PC-3 (cell line): ENCODE results near the gene CELF6. TPM values are rescaled to one million over a fixed set of nuclear protein-coding genes. Genes with fewer than 3 reads are reported as not detected.
A peak's percentile ranks its signal among the peaks of the same experiment; 100 is the strongest.

ENCODE experiments used
- ATAC-seq: fragments of 200-7000 bp; cut with Tn5 transposase; 2 replicates; pipeline ENCODE4 v1.9.1; 2020; ENCODE audit warnings: mild to moderate bottlenecking, moderate library complexity
- BruUV-seq: library from RNA; stranded (reverse); fragments of 400-500 nt; replicated peaks from 2 replicates; lab custom pipeline; 2021; lab: Mats Ljungman, UMichigan
- CTCF ChIA-PET: fragments of 300-600 bp; sonication (Branson Sonifier 250); formaldehyde crosslinking; loops from one replicate; lab custom pipeline; 2022; ENCODE audit warnings: antibody characterized with exemption; lab: Charles Lee
- POLR2A ChIA-PET: fragments of 300-600 bp; sonication (Branson Sonifier 250); formaldehyde crosslinking; loops from one replicate; lab custom pipeline; 2022; ENCODE audit warnings: antibody characterized with exemption; ENCODE audit not compliant: unreplicated experiment; lab: Charles Lee
- DNase-seq: peaks from one replicate; pipeline ENCODE4 v3.0.0-alpha.2; 2015
- H2AFZ ChIP-seq: fragments of 300-600 bp; sonication (generic); 2 replicates; pipeline ENCODE4 v1.6.0; 2016; ENCODE audit warnings: antibody characterized with exemption, low read length
- H3F3A ChIP-seq: fragments of 300-600 bp; sonication (generic); one replicate; pipeline ENCODE4 v1.6.0; 2017; ENCODE audit warnings: antibody characterized with exemption, low read length, control low read depth, mild to moderate bottlenecking; ENCODE audit not compliant: unreplicated experiment
- H3K27ac ChIP-seq: fragments of 300-600 bp; sonication (generic); 2 replicates; pipeline ENCODE4 v1.5.1; 2016; ENCODE audit warnings: mild to moderate bottlenecking, low read length
- H3K27me3 ChIP-seq: fragments of 300-600 bp; sonication (generic); 2 replicates; pipeline ENCODE4 v1.6.1; 2016; ENCODE audit warnings: low read length, mixed read lengths
- H3K36me3 ChIP-seq: fragments of 300-600 bp; sonication (generic); 2 replicates; pipeline ENCODE4 v1.6.1; 2016; ENCODE audit warnings: low read depth, mixed run types, low read length, mixed read lengths
- H3K4me1 ChIP-seq: fragments of 300-600 bp; sonication (generic); 2 replicates; pipeline ENCODE4 v1.5.1; 2016; ENCODE audit warnings: low read length; ENCODE audit not compliant: insufficient read depth
- H3K4me2 ChIP-seq: fragments of 300-600 bp; sonication (generic); 2 replicates; pipeline ENCODE4 v1.6.0; 2016; ENCODE audit warnings: low read length
- H3K4me3 ChIP-seq: fragments of 300-600 bp; sonication (generic); 2 replicates; pipeline ENCODE4 v1.5.1; 2016; ENCODE audit warnings: mild to moderate bottlenecking, low read length, mixed read lengths
- H3K79me2 ChIP-seq: fragments of 300-600 bp; sonication (generic); 2 replicates; pipeline ENCODE4 v1.6.1; 2017; ENCODE audit warnings: low read length, mixed read lengths
- H3K9ac ChIP-seq: fragments of 300-600 bp; sonication (generic); 2 replicates; pipeline ENCODE4 v1.6.0; 2016; ENCODE audit warnings: mild to moderate bottlenecking, low read length
- H3K9me2 ChIP-seq: fragments of 300-600 bp; sonication (generic); replicated peaks from 2 replicates; pipeline ENCODE4 v1.6.1; 2016; ENCODE audit warnings: mixed run types, low read length, mixed read lengths
- H3K9me3 ChIP-seq: fragments of 300-600 bp; sonication (generic); 2 replicates; pipeline ENCODE4 v1.6.1; 2016; ENCODE audit warnings: low read length, mixed read lengths
- H4K20me1 ChIP-seq: fragments of 300-600 bp; sonication (generic); 2 replicates; pipeline ENCODE4 v1.6.1; 2016; ENCODE audit warnings: low read length, mixed read lengths
- EZH2 ChIP-seq: fragments of 300-600 bp; sonication (generic); IDR thresholded peaks from one replicate; pipeline ENCODE4 v1.6.1; 2017; ENCODE audit warnings: antibody characterized with exemption, mild to moderate bottlenecking, low read length; ENCODE audit not compliant: unreplicated experiment
- EZH2phosphoT487 ChIP-seq: fragments of 300-600 bp; sonication (generic); IDR thresholded peaks from 2 replicates; pipeline ENCODE4 v1.6.1; 2018; ENCODE audit warnings: mild to moderate bottlenecking, antibody characterized with exemption, low read length, borderline replicate concordance
- intact Hi-C: fragments of 100-400 bp; cut with micrococcal nuclease; formaldehyde crosslinking; loops from 2 replicates; pipeline ENCODE4 v1.9.0; 2023
- total RNA-seq: library from RNA; depleted of rRNA; stranded (reverse); fragments of >200 nt; gene quantifications from 2 replicates; pipeline ENCODE4 v1.2.3, GENCODE V29; 2014
- TF ChIP-seq, protein P1 (sequence below): fragments of 300-600 bp; sonication (generic); conservative IDR thresholded peaks from 2 replicates; pipeline ENCODE4 v1.5.1; 2017; ENCODE audit warnings: antibody characterized with exemption, low read depth, mild to moderate bottlenecking, low read length

The CELF6 gene
- total RNA-seq, 1 experiment from 2014 or later = not detected

DNA sequence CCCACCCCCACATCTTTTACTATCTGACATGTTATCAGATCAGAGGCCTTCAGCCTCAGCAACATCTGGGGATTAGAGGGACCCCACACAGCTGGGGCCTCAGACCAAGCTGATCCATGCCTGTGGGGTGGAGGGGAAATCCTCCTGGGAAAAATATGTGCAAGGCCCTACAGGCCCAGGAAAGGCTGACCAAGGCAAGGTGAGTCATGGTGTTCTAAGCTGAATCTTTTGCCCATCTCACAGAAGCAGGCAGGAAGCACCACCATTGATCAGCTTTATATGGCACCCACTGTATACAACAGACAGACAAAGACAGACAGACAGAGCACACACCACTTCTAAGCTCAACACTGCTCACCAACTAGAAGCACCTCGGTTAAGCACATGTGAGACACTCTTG lies 35.2 kb downstream of the CELF6 start:
- Histone ChIP-seq H3K27ac (no peak overlapping the region), H3K9me3 (no peaks in the 10 kb centered on the region), H4K20me1 (no peaks in the 10 kb centered on the region), H3K4me1 (no peaks in the 10 kb centered on the region), H3K27me3 (no peaks in the 10 kb centered on the region), H3K79me2 (no peaks in the 10 kb centered on the region), H3K36me3 (no peaks in the 10 kb centered on the region), H3K4me3 (no peak overlapping the region), H3K4me2 (no peak overlapping the region), H3F3A (no peaks in the 10 kb centered on the region), H3K9ac (no peak overlapping the region), H2AFZ (no peak overlapping the region), H3K9me2 (no peaks in the 10 kb centered on the region)
- BruUV-seq = no TSS peak
- intact Hi-C loops = no loop called here
- ChIA-PET POLR2A (no interaction called here), CTCF (no interaction called here)
- ATAC-seq (0 out of 2 replicates have a peak, but pooled peaks have one; percentile 22), DNase-seq (no peak)
- TF ChIP-seq, protein P1, sequence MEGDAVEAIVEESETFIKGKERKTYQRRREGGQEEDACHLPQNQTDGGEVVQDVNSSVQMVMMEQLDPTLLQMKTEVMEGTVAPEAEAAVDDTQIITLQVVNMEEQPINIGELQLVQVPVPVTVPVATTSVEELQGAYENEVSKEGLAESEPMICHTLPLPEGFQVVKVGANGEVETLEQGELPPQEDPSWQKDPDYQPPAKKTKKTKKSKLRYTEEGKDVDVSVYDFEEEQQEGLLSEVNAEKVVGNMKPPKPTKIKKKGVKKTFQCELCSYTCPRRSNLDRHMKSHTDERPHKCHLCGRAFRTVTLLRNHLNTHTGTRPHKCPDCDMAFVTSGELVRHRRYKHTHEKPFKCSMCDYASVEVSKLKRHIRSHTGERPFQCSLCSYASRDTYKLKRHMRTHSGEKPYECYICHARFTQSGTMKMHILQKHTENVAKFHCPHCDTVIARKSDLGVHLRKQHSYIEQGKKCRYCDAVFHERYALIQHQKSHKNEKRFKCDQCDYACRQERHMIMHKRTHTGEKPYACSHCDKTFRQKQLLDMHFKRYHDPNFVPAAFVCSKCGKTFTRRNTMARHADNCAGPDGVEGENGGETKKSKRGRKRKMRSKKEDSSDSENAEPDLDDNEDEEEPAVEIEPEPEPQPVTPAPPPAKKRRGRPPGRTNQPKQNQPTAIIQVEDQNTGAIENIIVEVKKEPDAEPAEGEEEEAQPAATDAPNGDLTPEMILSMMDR = no peak
- TF ChIP-seq EZH2phosphoT487 = no peak
- TF ChIP-seq EZH2 = no peak

DNA sequence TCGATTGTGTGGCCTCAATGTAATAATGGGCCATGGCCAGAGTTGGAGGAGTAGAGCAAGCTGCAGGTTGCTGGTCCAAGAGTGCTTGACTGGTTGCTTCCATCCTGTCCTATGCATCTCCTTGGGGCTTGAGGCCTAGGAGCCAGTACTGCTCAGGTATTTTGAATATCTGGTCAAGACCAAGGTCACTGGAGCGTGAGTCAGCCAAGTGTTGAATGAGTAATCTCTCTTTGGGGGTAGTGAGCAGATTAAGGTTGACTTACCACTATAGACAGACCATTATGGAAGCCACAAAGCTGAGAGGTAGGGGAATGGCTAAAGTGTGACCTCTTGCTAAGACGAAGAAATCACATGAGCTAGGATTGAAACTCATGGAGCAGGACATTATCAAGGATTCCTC lies 38.2 kb downstream of the CELF6 start:
- H3K9me2 ChIP-seq = no peaks in the 10 kb centered on the region
- no peaks in the 10 kb centered on the region for H3K9me3 ChIP-seq
- BruUV-seq = no TSS peak
- no peaks in the 10 kb centered on the region for H3K4me1 ChIP-seq
- H3K27me3 ChIP-seq = no peaks in the 10 kb centered on the region
- no peak overlapping the region for H2AFZ ChIP-seq
- ATAC-seq = no peak
- H3K9ac ChIP-seq = no peak overlapping the region
- no peaks in the 10 kb centered on the region for H3F3A ChIP-seq
- no peaks in the 10 kb centered on the region for H3K36me3 ChIP-seq
- H3K27ac ChIP-seq = no peak overlapping the region
- DNase-seq = no peak
- no peaks in the 10 kb centered on the region for H3K79me2 ChIP-seq
- no peak overlapping the region for H3K4me2 ChIP-seq
- no peaks in the 10 kb centered on the region for H4K20me1 ChIP-seq
- ChIA-PET POLR2A (no interaction called here), CTCF (no interaction called here)
- intact Hi-C loops = no loop called here
- H3K4me3 ChIP-seq = no peak overlapping the region
- TF ChIP-seq EZH2phosphoT487 (no peak), EZH2 (no peak)
- TF ChIP-seq, protein P1 = no peak

GRCh38 chr15:72280751-72281150 lies 39.2 kb downstream of the CELF6 start:
- POLR2A ChIA-PET = interaction anchor here (0.6 kb wide), 1 partner anchor 28 kb away, joined by 4 read pairs; no protein-coding TSS in a partner anchor
- CTCF ChIA-PET = no interaction called here

More at GRCh38 chr15:72280751-72281150, 39.2 kb downstream of the CELF6 start:
- H3K27me3 ChIP-seq = no peaks in the 10 kb centered on the region
- no peak overlapping the region for H3K4me2 ChIP-seq
- intact Hi-C loops = no loop called here
- H3K9me2 ChIP-seq = no peaks in the 10 kb centered on the region
- H4K20me1 ChIP-seq = no peaks in the 10 kb centered on the region
- no peak for DNase-seq
- no peaks in the 10 kb centered on the region for H3K36me3 ChIP-seq
- no peak overlapping the region for H2AFZ ChIP-seq
- BruUV-seq = no TSS peak
- no peaks in the 10 kb centered on the region for H3K4me1 ChIP-seq
- no peak overlapping the region for H3K9ac ChIP-seq
- no peaks in the 10 kb centered on the region for H3K79me2 ChIP-seq
- H3K9me3 ChIP-seq = no peaks in the 10 kb centered on the region
- H3K4me3 ChIP-seq = no peak overlapping the region
- H3K27ac ChIP-seq = no peak overlapping the region
- TF ChIP-seq, protein P1 = no peak
- TF ChIP-seq EZH2phosphoT487 (no peak), EZH2 (no peak)
- no peaks in the 10 kb centered on the region for H3F3A ChIP-seq
- ATAC-seq = no peak
